CD4-positive, alpha-beta T cell (primary cell): ENCODE data around the gene CADM1. TPM values are rescaled to one million over a fixed set of nuclear protein-coding genes. Genes with fewer than 3 reads are reported as not detected.

Experiments used
- ATAC-seq: fragments of 200-7000 bp; cut with Tn5 transposase; one replicate; pipeline ENCODE4 v1.10.0; 2022; ENCODE audit warnings: mild to moderate bottlenecking; ENCODE audit not compliant: poor library complexity
- CTCF ChIA-PET: fragments of 350-600 bp; sonication (Branson Sonifier 250); formaldehyde crosslinking; loops from one replicate; lab custom pipeline; 2021; ENCODE audit warnings: antibody characterized with exemption, inconsistent platforms; lab: Charles Lee
- POLR2A ChIA-PET: fragments of 350-600 bp; sonication (Branson Sonifier 250); formaldehyde crosslinking; loops from one replicate; lab custom pipeline; 2021; ENCODE audit warnings: antibody characterized with exemption, inconsistent platforms; lab: Charles Lee
- DNase-seq, 14 experiments: peaks; one replicate each; pipeline ENCODE4 v3.0.0-alpha.2; 2013 to 2020; ENCODE audit warnings: mixed read lengths in 2 of 14
- H3K27ac ChIP-seq, 2 donors: one replicate each; pipeline versions ENCODE4 v1.5.1 to v1.7.0; 2013; ENCODE audit warnings: low read length in 2 of 2, low read depth in 1 of 2, mild to moderate bottlenecking in 1 of 2
- H3K27me3 ChIP-seq, 2 experiments: 1 replicate in 1 of 2; 2 replicates in 1 of 2; pipeline versions ENCODE4 v1.6.1 to v1.7.0; 2013; ENCODE audit warnings: low read length in 2 of 2, control low read depth in 1 of 2, mild to moderate bottlenecking in 1 of 2, moderate library complexity in 1 of 2; ENCODE audit not compliant: insufficient read depth in 2 of 2, control insufficient read depth in 1 of 2
- H3K36me3 ChIP-seq: one replicate; pipeline ENCODE4 v1.6.1; 2013; ENCODE audit warnings: low read length, control low read depth; ENCODE audit not compliant: insufficient read depth
- H3K4me1 ChIP-seq: one replicate; pipeline ENCODE4 v1.6.1; 2013; ENCODE audit warnings: low read length, control low read depth; ENCODE audit not compliant: insufficient read depth
- H3K4me3 ChIP-seq: one replicate; pipeline ENCODE4 v1.5.1; 2013; ENCODE audit warnings: mild to moderate bottlenecking, low read length, moderate library complexity
- H3K9me3 ChIP-seq, 2 experiments: 1 replicate in 1 of 2; 2 replicates in 1 of 2; pipeline versions ENCODE4 v1.6.1 to v1.7.0; 2013; ENCODE audit warnings: low read length in 2 of 2, mild to moderate bottlenecking in 2 of 2, control low read depth in 1 of 2, moderate library complexity in 1 of 2; ENCODE audit not compliant: control insufficient read depth in 1 of 2, insufficient read depth in 1 of 2
- H3K27ac Mint-ChIP-seq: one replicate; pipeline ENCODE4 v1.8.0; 2020; ENCODE audit warnings: mixed read lengths
- H3K27me3 Mint-ChIP-seq: one replicate; pipeline ENCODE4 v1.8.0; 2021; ENCODE audit warnings: mixed read lengths
- H3K36me3 Mint-ChIP-seq: one replicate; pipeline ENCODE4 v1.8.0; 2021; ENCODE audit warnings: low read depth, mixed read lengths
- H3K4me1 Mint-ChIP-seq: one replicate; pipeline ENCODE4 v1.8.0; 2021; ENCODE audit warnings: low read depth, mixed read lengths
- H3K4me3 Mint-ChIP-seq: one replicate; pipeline ENCODE4 v1.8.0; 2020; ENCODE audit warnings: mild to moderate bottlenecking, mixed read lengths
- H3K9me3 Mint-ChIP-seq: one replicate; pipeline ENCODE4 v1.8.0; 2020; ENCODE audit warnings: mixed read lengths
- intact Hi-C, 2 experiments: fragments of 100-400 bp; cut with DNase I in 1 of 2; cut with micrococcal nuclease in 1 of 2; formaldehyde crosslinking; loops; one replicate each; pipeline versions ENCODE4 v1.15.1 to v1.9.0; 2023 to 2025; cut with DNase I, micrococcal nuclease
- total RNA-seq, 174 experiments: library from RNA in 2 of 174; stranded (reverse) in 2 of 174; gene quantifications; one replicate each; pipeline ENCODE4 v1.2.3 and lab custom pipeline; 2021 to 2026
- TF ChIP-seq, protein P1 (sequence below): fragments of 200-600 bp; IDR thresholded peaks from one replicate; pipeline ENCODE4 v1.8.0; 2022; ENCODE audit warnings: antibody characterized with exemption, mild to moderate bottlenecking

The CADM1 gene
- total RNA-seq, 2 experiments from 2014 or later: 1.1 to 1.4 TPM

GRCh38 chr11:115184901-115185300, 319.3 kb downstream of the CADM1 start:
- H3K27me3 ChIP-seq: no peaks in the 10 kb centered on the region
- Mint-ChIP-seq H3K4me3 (no peak overlapping the region), H3K36me3 (no peaks in the 10 kb centered on the region), H3K27me3 (peaks cover 11% of the 10 kb centered on the region), H3K4me1 (no peaks in the 10 kb centered on the region), H3K9me3 (no peaks in the 10 kb centered on the region), H3K27ac (no peak overlapping the region)
- intact Hi-C loops: no loop called here
- H3K36me3 ChIP-seq: no peaks in the 10 kb centered on the region
- H3K4me1 ChIP-seq: no peaks in the 10 kb centered on the region
- ChIA-PET CTCF (no interaction called here), POLR2A (no interaction called here)
- no peaks in the 10 kb centered on the region for H3K9me3 ChIP-seq
- ATAC-seq (no peak), DNase-seq (no peak)
- TF ChIP-seq, protein P1, sequence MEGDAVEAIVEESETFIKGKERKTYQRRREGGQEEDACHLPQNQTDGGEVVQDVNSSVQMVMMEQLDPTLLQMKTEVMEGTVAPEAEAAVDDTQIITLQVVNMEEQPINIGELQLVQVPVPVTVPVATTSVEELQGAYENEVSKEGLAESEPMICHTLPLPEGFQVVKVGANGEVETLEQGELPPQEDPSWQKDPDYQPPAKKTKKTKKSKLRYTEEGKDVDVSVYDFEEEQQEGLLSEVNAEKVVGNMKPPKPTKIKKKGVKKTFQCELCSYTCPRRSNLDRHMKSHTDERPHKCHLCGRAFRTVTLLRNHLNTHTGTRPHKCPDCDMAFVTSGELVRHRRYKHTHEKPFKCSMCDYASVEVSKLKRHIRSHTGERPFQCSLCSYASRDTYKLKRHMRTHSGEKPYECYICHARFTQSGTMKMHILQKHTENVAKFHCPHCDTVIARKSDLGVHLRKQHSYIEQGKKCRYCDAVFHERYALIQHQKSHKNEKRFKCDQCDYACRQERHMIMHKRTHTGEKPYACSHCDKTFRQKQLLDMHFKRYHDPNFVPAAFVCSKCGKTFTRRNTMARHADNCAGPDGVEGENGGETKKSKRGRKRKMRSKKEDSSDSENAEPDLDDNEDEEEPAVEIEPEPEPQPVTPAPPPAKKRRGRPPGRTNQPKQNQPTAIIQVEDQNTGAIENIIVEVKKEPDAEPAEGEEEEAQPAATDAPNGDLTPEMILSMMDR: no peak
- no peak overlapping the region for H3K4me3 ChIP-seq
- no peak overlapping the region for H3K27ac ChIP-seq

GRCh38 chr11:115183830-115184229, 320.4 kb downstream of the CADM1 start:
- intact Hi-C loops: no loop called here
- Mint-ChIP-seq H3K27ac (no peak overlapping the region), H3K36me3 (no peaks in the 10 kb centered on the region), H3K4me1 (no peaks in the 10 kb centered on the region), H3K27me3 (peaks cover 11% of the 10 kb centered on the region), H3K9me3 (no peaks in the 10 kb centered on the region), H3K4me3 (no peak overlapping the region)
- H3K9me3 ChIP-seq: no peaks in the 10 kb centered on the region
- H3K27me3 ChIP-seq: no peaks in the 10 kb centered on the region
- TF ChIP-seq, protein P1: no peak
- no peaks in the 10 kb centered on the region for H3K4me1 ChIP-seq
- H3K36me3 ChIP-seq: no peaks in the 10 kb centered on the region
- ATAC-seq: no peak
- H3K4me3 ChIP-seq: no peak overlapping the region
- H3K27ac ChIP-seq: no peak overlapping the region
- CTCF ChIA-PET: no interaction called here
- POLR2A ChIA-PET: no interaction called here
- no peak for DNase-seq

DNA sequence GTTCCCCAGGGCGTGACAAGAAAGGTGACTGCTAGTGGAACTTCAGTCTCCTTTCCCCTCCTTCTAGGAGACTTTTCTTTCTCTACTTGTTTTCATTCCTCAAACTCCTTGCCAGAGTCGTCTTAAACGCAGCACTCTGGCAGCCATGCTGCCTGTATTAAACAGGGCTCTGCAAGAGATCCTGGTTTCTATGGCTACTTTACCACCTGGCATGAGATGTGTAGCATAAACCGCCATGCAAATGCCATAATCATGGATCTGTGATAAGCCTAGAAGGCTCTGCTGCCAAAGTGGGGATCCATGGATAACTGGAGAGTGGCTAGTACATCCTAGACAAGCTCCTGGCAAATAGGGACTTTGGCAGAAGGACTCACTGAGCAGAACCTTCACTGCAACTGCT, 321.1 kb downstream of the CADM1 start:
- no peak overlapping the region for H3K27ac ChIP-seq
- H3K4me3 Mint-ChIP-seq: no peak overlapping the region
- no peak overlapping the region for H3K4me3 ChIP-seq
- ChIA-PET CTCF (no interaction called here), POLR2A (no interaction called here)
- H3K9me3 Mint-ChIP-seq: no peaks in the 10 kb centered on the region
- no peaks in the 10 kb centered on the region for H3K4me1 ChIP-seq
- H3K9me3 ChIP-seq: no peaks in the 10 kb centered on the region
- TF ChIP-seq, protein P1: no peak
- H3K27me3 Mint-ChIP-seq: peaks cover 11% of the 10 kb centered on the region
- ATAC-seq: no peak
- H3K4me1 Mint-ChIP-seq: no peaks in the 10 kb centered on the region
- no peak for DNase-seq
- intact Hi-C loops: no loop called here
- H3K27ac Mint-ChIP-seq: no peak overlapping the region
- H3K36me3 ChIP-seq: no peaks in the 10 kb centered on the region
- H3K27me3 ChIP-seq: no peaks in the 10 kb centered on the region
- H3K36me3 Mint-ChIP-seq: no peaks in the 10 kb centered on the region
